GDM1 (cell line): ENCODE data around the gene PSORS1C1.
A peak's percentile ranks its signal among the peaks of the same experiment; 100 is the strongest.
"Not testable (repeated sequence)": the region's sequence is repeated elsewhere in the genome, so short reads cannot be mapped to it uniquely, and the experiment has no call there.

Experiments used
- DNase-seq: peaks from one replicate; lab custom pipeline; 2025; lab: John Stamatoyannopoulos, UW

The PSORS1C1 gene

DNA sequence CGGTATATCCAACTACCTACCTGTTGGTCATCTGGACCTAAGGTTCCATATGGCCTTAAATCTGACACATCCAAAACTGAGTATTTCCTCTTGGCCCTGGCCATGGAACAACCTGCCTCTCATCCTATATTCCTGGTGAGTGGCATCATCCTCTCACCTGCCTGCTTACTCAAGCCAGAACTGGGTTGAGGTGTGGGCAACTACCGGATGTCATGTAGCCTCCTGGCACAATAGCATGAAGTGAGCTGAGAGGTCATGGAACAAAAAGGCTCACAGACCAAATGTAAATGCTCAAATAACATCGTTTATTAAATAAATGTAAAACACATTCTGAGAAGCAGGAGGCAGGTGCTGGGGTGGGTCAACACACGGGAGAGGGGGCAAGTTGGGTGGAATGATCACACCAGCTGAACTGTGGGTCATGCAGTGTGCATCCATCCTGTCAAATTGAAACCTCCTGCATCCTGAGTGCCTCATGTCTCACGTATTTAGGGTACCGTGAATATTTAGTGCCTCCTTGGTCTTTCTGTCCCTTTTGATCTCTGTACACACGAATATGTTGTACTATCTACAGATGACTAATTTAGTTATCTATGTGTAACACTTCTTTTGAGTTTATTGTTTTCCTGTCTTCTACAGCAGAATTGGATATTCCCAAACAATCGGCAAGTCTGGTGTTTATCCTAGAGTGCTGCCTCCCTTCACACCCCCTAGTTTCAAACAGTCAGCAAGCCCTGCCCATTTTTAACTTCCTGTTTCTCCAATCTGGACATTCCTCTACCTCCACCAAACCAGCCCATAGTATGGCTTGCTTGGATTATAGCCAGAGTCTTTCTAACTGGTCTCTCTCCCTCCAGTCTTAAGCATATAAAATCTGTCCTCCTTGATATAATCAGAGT lies 63.8 kb downstream of the PSORS1C1 start:
- no peak for DNase-seq

GRCh38 chr6:31179042-31179386 lies 64.4 kb downstream of the PSORS1C1 start:
- no peak for DNase-seq

DNA sequence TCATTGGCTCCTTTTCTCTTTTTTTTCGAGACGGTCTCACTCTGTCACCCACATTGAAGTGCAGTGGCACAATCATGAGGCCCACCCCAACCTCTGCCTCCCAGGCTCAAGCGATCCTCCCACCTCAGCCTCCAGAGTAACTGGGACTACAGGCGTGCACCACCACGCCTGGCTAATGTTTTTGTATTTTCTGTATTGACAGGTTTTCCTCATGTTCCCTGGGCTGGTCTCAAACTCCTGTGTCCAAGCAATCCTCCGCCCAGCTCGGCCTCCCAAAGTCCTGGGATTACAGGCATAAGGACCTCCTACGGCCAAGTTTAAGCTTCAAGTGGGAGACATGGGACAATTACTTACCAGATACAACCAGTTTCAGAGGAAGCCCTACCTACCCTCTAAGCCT lies 65.3 kb downstream of the PSORS1C1 start:
- DNase-seq = no peak

- DNase-seq = peak; percentile 86
Measured at GRCh38 chr6:31180500-31180899, 65.9 kb downstream of the PSORS1C1 start.

GRCh38 chr6:31183287-31183686 lies 68.7 kb downstream of the PSORS1C1 start:
- not testable (repeated sequence) for DNase-seq

DNA sequence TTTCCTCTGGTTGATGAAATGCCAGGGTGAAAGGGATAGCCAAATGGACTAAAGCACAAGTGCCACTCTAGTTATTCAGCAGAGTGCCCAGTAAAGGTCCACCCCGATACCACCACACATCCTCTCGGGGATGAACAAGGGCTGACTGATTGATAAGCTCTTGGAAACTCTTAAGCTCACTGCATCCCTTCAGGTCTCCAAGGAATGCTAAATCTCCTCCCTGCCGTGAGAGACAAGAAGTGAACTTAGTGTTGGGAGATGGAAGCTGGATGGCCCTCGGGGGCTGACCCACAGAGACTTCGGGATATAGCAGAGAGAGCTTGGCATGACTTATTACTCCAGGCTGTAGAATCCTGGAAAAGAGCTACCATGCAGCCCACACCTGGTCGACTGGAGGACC lies 69.3 kb downstream of the PSORS1C1 start:
- not testable (repeated sequence) for DNase-seq

- not testable (repeated sequence) for DNase-seq
Measured at GRCh38 chr6:31185695-31186051, 71.1 kb downstream of the PSORS1C1 start.

GRCh38 chr6:31186052-31186734 lies 71.6 kb downstream of the PSORS1C1 start:
- DNase-seq = no peak

DNA sequence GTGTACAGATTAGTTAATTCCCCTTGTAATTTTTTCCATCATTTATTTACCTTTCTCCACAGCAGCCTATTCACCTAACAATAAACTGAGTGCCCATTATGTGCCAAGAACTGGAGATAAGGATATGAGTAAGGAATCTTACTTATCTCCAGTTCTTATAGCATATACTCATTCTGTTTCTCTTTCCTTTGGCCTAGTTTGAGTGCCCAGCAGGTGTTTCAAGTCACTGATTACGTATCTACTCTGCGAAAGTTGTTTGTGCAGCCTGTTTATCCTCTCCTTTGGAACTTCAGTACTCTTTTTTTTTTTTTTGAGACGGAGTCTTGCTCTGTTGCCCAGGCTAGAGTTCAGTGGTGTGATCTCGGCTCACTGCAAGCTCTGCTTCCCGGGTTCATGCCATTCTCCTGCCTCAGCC lies 73.2 kb downstream of the PSORS1C1 start:
- no peak for DNase-seq

DNA sequence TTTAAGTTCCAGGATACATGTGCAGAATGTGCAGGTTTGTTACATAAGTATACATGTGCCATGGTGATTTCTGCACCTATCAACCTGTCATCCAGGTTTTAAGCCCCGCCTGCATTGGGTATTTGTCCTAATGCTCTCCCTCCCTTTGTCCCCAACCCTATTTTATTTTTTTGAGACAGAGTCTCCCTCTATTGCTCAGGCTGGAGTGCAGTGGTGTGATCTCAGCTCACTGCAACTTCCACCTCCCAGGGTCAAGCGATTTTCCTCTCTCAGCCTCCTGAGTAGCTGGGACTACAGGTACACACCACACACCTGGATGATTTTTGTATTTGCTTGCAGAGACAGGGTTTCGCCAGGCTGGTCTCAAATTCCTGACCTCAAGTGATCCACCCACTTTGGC lies 74.6 kb downstream of the PSORS1C1 start:
- not testable (repeated sequence) for DNase-seq
